NB4 (cell line): ENCODE results near the gene PDE9A.

Source experiments
- DNase-seq: peaks from one replicate; pipeline ENCODE4 v3.0.0; 2010; ENCODE audit warnings: low read depth
- H3K4me3 ChIP-seq: one replicate; pipeline ENCODE4 v1.5.1; 2011; ENCODE audit warnings: mild to moderate bottlenecking, low read depth, low read length, moderate library complexity
- MYC ChIP-seq: IDR thresholded peaks from 2 replicates; pipeline ENCODE4 v1.6.1; 2011; ENCODE audit warnings: low read depth, low read length
- POLR2A ChIP-seq: IDR thresholded peaks from 2 replicates; pipeline ENCODE4 v1.6.1; 2011; ENCODE audit warnings: mild to moderate bottlenecking; ENCODE audit not compliant: insufficient read length; ENCODE audit errors: extremely low read depth
- TF ChIP-seq, protein P1 (sequence below): IDR thresholded peaks from 2 replicates; pipeline ENCODE4 v1.6.1; 2011; ENCODE audit warnings: low read depth, low read length
- TF ChIP-seq, protein P2 (sequence below): IDR thresholded peaks from one replicate; pipeline ENCODE4 v1.5.1; 2012; ENCODE audit warnings: low read depth, low read length

The PDE9A gene

DNA sequence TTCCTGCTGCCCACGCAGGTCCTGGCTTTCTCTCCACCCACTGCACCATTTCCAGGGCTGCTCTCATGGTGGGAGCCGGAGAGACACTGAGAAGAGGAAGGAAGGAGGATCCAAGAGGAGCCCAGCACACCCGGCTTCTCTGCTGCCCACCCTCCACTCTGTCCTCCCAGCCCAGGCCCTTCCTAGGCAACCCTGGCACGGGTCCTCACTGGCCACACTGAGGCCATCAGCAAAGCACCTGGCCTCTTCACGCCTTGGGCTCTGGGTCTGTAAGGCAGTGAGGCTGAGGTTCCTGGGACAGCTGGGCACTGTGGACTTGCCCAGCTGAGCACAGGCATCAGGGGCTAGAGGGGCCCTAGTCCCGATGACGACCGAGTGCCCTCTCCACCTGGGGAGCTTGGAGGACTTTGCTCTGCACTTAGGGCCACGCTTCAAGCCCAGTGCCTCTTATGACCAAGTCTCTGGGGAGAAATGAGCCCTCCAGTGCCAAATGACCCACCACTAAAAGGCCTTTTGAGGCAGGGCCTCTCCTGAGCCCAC lies 43.1 kb downstream of the PDE9A start:
- DNase-seq, result no peak
- no peak overlapping the region for H3K4me3 ChIP-seq
- TF ChIP-seq, protein P1, sequence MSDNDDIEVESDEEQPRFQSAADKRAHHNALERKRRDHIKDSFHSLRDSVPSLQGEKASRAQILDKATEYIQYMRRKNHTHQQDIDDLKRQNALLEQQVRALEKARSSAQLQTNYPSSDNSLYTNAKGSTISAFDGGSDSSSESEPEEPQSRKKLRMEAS, result no peak
- TF ChIP-seq MYC, result no peak
- TF ChIP-seq POLR2A, result no peak
- TF ChIP-seq, protein P2, sequence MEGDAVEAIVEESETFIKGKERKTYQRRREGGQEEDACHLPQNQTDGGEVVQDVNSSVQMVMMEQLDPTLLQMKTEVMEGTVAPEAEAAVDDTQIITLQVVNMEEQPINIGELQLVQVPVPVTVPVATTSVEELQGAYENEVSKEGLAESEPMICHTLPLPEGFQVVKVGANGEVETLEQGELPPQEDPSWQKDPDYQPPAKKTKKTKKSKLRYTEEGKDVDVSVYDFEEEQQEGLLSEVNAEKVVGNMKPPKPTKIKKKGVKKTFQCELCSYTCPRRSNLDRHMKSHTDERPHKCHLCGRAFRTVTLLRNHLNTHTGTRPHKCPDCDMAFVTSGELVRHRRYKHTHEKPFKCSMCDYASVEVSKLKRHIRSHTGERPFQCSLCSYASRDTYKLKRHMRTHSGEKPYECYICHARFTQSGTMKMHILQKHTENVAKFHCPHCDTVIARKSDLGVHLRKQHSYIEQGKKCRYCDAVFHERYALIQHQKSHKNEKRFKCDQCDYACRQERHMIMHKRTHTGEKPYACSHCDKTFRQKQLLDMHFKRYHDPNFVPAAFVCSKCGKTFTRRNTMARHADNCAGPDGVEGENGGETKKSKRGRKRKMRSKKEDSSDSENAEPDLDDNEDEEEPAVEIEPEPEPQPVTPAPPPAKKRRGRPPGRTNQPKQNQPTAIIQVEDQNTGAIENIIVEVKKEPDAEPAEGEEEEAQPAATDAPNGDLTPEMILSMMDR, result no peak

DNA sequence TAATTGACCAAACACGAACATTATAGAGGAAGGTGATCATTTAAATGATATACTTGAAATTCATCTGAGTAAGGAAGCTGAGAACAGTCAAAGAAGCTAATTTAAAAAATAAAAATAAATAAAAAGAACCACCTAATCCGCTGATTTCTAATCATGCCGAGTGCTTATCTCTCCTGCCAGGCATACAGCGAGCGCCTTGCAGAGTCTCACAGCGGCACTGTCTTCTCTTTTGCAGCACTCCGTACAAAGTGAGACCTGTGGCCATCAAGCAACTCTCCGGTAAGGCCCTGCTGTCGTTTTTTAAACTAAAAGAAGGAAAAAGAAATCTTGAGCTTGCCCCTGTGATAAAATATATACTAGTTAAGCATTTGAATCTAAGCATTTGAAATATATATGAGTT lies 45.3 kb downstream of the PDE9A start:
- H3K4me3 ChIP-seq, result no peak overlapping the region
- TF ChIP-seq POLR2A (no peak), MYC (no peak)
- TF ChIP-seq, protein P1, result no peak
- TF ChIP-seq, protein P2, result no peak
- no peak for DNase-seq

DNA sequence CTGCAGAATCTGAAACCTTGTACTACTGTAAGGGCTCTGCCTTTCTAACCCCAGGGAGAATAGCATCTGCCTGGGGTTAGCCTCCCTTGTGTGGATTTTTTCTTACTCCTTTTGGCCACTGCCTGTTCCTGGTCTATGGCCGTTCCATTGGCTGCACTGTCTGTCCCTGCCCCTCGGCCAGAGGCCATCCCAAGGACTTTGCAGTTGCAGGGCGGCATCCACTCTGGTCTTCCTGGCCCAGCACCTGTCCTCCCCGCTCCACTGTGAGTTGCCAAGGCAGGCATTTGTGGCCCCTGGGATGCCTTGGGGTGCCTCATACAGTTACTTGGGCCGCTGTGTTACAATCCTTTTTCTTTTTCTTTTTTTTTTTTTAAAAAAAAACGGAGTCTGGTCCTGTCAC lies 45.8 kb downstream of the PDE9A start:
- no peak overlapping the region for H3K4me3 ChIP-seq
- TF ChIP-seq POLR2A (no peak), MYC (no peak)
- TF ChIP-seq, protein P1, result no peak
- TF ChIP-seq, protein P2, result no peak
- DNase-seq, result no peak

DNA sequence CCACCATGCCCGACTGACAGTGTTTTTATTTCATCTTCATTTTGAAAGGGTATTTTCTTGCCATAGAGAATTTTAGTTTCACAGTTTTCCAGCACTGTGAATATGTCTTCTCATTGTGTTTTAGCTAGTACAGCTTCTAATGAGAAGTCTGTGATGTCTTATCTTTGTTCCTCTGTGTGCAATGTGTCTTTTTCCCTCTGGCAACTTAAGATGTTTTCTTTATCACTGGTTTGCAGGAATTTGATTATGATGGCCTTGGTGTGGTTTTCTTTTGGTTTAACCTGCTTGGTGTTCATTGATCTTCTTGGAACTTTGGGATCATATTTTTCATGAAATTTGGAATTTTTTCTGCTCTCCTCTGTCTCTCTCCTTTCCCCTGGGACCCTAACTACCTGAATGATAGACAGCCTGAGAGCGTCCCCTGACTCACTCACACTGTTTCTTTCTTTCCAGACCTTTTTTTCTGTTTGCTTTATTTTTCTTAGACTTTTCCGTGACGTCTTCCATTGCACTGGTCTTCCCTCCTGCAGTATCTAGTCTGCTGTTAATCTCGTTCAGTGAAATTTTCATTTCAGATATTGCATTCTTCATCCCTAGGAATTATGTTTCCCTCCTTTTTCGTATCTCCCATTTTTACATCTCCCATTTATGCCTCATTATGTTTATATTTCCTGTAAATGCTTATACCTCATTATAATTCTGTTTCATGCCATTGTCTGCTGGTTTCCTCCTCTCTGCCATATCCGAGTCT lies 48.5 kb downstream of the PDE9A start:
- DNase-seq, result no peak
- H3K4me3 ChIP-seq, result no peak overlapping the region
- TF ChIP-seq, protein P2, result no peak
- TF ChIP-seq MYC, result no peak
- TF ChIP-seq, protein P1, result no peak
- TF ChIP-seq POLR2A, result no peak

DNA sequence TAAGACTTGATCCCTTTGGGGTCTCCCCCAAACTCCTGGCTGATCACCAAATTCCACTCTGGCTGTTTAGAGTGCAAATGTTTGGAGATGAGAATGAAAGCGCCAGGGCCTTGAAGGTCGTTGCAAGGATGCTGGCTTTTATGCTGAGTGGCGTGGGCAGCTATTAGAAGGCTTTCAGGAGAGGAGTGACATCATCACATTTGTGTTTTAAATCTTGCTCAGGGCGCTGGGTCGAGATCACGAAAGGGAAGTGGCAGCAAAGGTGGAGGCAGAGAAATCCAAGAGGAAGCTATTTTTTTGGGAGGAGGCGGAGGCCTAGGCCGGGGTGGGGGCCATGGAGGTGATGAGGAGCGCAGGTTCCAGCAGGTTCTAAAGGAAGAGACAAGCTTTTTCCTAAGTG lies 49.3 kb downstream of the PDE9A start:
- no peak for DNase-seq
- H3K4me3 ChIP-seq, result no peak overlapping the region
- TF ChIP-seq, protein P2, result no peak
- TF ChIP-seq MYC (no peak), POLR2A (no peak)
- TF ChIP-seq, protein P1, result no peak
